HTERT RPE-1 (cell line): ENCODE results near the gene C1QL1.

Source experiments
- in situ Hi-C: fragments of 300-500 bp; cut with MboI; formaldehyde crosslinking; loops from 4 replicates; pipeline ENCODE4 v1.14.3; 2020; ENCODE audit warnings: low sequenced_read_pairs

C1QL1 gene

DNA sequence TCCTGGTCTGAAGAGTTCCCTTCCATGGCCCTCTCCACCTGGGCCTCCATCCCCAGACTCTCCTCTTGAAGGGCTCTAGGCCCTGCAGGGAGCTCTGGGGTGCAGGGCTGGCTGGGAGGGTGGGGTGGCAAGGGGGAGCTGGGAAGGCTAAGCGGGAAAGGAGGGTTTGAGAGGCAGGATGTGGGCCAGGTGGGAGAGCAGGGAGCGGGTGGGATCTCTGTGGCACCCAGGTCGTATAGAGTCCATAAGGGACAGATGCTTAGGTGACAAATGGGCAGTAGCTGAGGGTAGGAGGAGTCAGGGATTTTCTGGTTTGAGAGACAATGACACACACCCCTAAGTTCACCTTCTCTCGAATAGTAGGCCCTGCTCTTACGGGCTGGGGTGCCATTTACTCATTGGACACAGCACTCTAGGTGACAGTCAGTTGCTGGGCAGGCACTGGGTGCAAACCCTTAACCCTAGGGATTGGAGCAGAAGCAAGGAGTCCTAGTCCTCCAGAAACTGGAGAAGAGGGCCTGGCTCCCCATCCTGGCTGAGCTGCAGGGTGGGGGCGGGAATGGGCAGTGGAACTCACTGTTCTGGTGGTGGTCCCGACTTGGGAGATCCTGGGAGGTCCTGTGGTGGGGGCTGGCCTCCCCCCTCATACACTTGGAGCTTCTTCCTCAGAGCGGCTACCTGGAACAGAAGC, 35.9 kb downstream of the C1QL1 start:
- in situ Hi-C loops, result no loop called here

DNA sequence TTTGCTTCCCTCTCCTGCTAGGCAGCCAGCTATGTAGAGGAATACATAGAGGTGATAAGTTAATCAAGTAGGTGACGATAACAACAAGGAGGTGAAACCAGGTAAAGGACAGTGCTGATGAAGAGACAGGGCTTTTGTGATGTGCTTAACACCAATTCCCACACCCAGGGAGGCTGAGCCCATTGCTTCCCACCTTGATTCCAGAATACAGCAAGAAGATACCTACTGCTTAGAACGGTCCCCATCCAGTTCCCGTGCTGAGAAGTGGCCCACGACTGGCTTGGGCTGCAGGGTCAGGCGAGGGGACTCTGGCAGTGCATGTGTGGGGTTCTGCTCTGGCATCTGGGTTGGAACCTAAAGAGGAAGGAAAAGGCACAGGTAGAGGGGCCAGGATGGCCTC, 36.7 kb downstream of the C1QL1 start:
- in situ Hi-C loops, result no loop called here

DNA sequence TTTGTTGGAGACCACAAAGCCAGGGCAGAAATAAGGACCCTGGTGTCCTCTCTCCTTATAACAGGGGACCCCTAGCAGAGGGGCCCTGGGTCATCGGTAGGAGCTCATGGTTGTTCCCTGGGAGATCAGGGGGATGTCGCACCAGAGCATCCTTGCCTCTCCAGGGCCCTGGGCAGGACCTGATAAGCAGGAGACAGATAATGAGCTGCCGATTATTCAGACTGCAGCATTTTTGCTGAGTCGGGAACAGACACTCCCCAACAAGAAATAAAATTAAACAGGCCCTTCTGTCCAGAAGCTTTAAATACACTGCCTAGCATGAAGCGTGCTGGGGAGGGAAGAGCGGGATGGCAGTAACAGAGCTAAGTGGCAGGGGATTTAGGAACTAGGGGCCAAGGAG, 37.4 kb downstream of the C1QL1 start:
- in situ Hi-C loops, result no loop called here

DNA sequence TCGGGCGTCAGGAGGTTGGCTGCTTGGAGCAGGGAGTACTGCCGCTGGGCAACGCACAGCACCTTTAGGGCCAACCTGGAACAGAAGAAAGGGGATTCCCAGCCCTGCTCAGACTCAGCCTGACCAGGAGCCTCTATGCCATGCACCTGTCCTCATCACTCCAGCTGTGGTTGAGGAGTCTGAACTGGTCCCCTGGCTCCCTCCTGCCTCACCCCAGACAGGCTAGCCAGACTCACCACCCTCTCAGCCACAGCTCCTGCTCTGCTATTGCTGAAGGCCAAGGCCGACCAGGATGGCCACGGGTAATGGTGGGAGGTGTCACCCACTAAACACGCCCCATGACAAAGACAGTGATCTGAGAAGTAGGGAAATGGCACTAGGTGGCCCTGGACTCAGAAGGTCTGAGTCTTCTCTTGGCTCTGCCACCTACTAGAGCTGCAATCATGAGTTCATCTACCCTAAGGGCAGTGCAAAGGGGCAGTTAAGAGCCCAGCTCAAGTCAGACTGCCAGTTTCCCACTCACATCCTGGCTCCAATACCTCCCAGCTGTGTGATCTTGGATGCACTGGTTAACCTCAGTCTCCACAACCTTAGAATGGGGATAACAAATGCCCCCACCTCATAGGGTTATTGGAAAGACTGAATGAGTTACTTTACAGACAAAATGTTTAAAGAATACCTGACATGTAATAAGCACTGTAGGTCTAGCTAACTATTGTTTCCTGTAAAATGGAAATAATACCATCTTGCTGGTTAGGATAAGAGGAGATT, 39.0 kb downstream of the C1QL1 start:
- in situ Hi-C loops, result no loop called here

DNA sequence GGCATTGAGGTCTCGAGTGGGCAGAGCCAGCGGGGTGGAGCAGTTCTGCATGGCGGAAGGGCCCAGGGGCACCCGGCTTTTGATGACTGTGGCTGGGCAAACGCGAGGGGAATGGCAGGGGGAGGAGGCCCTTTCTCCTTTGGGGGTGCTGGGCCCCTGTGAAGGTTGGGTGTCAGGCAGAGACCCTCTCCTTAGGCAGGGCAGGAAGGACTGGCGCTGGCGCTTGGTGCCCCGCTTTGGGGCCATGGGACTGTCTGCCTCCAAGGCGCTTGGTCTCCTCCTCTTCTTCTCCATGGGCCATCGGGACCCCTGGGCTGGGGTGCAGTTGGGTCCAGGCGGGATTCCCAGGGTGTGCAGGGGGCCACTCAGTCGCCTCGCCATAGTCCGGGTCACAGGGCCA, 40.0 kb downstream of the C1QL1 start:
- in situ Hi-C loops, result no loop called here

DNA sequence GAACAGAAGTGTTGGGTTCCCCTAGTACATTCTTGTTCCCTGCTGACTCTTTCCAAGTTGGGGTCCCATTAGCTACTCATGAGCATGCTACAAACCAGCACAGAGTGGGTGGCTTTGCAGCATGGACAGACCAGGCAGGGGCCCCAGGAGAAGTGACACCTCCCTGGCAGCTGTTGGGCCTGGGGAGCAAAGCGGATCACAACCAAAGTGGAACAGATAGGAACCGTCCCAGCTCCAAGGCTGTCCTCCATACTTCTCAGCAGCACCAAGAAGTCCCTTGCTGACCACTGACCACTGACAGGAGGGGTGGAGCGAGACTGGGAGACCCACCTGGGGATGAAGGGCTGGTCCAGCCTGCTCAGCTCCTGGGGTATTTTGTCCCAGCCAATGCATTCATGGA, 40.4 kb downstream of the C1QL1 start:
- in situ Hi-C loops, result no loop called here

DNA sequence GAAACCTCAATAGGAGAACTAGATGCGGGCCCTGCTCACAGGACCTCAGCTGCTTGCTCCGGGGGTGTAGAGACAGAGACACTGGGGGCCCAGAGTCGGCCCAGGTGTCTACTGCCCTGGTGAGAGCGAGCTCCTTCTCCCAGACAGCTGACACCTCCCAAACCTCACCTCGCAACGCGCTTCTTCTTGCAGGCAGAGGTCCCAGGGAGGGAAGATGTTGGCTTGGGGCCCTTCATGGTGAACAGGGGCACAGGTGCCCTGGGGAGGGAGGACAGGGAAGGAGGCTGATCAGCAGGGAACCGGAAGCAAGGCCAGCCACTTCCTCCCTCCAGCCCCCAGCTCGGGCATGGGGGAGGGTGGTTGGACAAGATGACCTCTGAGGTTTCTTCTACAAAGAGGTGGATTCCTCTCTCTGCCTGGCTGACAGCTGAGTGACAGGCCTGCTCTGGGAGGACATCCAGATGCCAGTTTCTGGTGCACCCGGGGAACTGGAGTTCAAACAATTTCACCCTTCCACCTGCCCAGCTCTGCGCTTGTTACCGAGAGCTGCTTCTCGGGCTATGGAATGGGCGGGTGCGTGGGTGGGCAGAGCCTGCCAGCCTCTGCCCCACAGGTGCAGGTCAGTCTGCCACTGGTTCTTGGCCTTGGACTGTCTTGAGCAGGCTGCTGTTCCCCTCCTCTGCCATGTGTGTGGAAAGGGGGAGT, 41.1 kb downstream of the C1QL1 start:
- in situ Hi-C loops, result no loop called here

DNA sequence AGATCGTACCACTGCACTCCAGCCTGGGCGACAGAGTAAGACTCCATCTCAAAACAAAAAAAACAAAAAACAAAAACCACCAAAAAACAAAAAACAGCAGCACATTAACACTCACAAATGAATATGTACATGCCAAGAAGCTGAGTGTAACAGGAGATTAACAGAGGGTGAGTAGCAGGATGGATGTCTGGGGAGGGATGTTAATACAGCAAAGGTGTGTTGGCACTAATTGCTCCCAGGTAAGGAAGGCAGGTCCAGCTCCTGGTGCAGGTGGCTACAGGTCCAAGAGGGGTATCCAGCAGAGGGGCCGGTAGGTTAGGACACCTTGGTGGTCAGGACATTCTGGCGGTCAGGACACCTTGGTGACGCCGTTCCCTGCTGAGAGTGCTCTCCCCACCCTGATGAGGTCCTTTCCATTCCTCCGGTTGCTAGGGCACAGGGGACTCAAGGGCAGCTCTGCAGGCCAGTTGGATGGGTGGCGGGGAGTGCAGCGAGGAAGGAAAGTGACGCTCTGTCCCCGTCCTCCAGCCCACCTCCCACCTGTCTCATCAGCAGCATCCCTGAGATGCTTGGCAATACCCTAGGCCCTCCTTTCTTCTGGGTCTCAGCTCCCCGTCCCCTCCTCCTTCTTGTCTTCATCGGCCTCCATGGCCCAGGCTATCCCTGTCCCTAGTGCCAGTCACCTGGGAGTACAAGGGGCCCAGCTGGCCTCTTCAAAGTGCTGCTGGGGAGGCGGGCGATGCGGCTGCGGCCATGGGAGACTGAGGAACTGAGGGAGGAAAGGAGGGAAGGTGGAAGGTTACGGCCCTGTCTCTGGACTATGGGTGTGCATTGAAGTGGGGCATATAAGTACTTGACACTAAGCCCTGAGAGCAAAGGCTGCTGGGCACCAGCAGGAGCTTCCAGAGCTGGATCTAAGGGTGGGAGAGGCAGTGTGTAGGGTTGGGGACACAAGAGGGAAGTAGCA, 42.1 kb downstream of the C1QL1 start:
- in situ Hi-C loops, result no loop called here

DNA sequence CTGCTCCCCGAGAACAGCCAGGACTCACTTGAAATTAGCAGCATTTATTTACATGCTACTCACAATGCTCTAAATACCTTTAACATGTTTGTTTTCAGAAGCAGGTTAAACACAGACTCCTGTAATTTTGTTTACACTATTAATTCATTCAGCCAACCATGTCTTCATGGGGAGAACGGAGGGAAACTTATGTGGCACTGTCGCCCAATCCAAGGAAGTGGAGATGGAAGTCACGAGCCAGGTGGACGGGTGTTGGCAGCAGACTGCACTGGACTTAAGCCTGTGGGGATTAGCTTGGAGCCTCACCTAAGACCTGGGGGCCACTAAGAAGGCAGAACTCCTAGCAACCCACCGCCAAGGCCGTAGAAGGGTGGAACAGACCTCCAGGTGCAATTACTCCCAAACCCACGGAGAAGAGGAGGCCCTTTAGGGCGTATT, 44.0 kb downstream of the C1QL1 start:
- in situ Hi-C loops, result no loop called here

DNA sequence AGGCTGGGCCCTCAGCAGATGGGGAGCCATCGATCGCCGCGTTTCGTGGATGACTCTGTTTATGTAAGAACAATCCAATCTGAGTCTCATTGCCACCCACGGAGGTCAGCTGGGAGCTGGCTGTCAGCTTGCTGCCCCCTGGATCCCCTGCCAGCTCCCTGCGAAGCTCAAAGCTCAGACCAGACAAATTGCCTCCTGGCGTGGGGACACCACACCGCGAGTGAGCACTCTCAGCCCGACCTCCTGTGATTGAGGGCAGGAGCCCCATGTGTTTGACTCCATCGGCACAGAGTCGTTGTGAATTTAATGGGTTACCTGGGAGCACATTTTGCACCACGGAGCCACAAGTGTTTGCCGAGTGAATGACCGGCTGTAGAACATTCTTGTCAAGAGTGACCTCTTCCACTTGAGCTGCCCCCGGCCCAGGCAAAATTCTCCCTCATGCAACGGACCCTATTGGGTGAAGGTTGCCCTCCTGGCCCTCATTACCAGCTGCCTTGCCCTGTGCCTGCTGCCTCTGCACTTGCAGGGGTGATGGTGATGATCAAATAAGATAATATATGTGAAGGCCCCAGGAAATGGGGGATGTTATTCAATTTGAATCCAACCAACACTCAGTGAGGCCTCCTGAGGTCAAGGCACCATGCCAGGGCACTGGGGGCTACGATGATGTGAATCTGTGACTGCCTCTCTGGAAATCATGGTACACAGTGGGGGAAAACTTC, 45.2 kb downstream of the C1QL1 start:
- in situ Hi-C loops, result no loop called here

DNA sequence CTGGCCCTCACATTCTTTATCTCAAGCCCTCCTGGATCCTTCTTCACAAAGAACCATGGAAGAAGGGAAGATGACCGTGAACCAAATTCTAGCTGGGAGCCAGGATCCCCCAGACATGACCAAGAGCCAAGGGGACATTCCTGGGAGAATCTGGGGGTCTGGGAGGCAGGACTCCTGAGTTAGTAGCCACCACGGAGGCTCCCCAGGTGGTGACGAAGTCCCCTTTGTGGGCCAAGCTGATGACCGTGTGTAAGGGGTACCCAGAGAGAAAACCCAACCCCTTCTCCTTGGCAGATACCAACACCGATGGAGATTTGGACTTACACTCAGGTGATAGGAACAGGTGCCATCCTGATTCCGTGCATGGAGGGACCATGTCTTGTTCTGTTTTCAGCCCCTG, 46.0 kb downstream of the C1QL1 start:
- in situ Hi-C loops, result no loop called here

DNA sequence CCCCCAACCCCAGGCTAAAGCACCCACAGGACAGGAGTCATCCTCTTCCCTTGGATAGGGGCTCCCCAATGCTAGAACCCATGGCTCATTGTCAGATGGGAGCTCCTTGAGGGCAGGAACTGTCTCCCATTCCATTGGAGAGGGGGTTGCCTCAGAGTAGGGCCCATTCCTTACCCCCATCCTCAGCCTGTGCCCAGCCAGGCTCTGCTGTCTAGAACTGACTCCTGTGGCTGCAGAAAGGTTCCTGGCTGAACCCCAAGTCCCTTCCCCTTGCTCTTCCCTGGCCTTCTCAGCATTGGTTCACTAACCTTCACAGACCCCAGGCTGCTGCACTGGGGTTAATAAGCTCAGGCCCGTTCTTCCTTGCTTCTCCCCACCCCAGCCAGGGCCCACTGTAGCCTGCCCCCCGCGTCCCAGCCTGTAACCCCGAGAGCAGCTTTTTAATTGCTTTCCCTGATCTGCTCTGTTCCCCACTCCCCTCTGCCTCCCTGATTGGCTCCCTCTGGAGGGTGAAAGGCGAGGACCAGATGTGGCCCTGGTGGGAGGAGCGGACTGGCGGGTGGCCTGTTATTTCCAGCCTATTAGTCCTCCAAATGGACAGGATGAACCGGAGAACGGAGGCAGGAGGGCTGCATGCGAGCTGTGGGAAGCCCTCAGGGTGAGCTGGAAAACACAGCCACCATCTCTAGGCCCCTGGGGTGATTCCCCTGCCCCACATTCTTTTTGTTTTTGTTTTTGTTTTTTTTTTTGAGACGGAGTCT, 46.8 kb downstream of the C1QL1 start:
- in situ Hi-C loops, result no loop called here

DNA sequence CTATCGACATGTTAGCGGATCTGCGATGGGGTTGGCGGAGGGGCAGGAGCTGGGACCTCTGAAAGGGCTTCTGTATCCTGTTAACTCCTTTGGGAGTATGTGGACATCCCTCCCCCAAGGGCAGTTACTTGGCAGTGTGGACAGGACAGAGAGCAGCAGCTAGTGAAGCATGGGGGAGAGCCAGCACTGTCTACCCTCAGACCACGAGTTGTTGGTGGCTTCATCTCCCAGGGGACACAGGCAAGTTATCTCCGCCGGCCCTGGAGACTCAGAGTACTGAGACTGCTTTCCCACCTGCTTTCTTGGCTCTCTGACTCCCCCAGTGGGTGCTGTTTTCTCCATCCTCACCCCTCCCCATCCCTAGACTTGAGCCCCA, 47.5 kb downstream of the C1QL1 start:
- in situ Hi-C loops, result no loop called here

DNA sequence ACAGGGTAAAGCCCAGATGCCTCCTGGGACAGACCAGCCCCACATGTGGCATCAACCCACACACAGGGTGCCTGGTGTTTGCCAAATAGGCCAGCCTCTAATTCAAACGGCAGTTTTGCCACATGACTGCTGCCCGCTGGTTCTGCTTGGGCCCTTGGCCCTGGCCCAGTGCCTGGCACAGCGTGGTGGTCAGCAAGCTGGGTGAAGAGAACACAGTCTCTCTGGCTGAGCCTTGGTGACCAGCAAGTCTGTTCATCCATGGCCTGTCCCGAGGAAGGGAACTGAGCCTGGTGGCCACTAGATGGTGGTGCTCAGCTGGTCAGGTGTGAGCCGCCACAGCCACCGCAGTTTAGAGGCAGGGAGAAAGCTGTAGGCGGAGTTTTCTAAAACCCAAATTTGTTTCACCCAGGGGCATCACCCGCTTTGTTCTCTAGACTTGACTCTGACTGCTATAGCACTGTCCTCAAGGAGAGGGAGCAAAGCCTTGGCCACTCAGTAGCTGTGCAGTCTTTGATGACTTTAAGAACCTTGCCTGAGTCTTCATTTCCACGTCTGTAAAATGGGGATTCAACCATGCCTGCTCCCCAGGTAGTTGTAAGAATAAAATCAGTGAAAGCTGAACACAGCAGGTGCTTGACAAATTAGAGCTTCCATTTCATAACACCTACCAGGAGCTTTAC, 48.1 kb downstream of the C1QL1 start:
- in situ Hi-C loops, result no loop called here

DNA sequence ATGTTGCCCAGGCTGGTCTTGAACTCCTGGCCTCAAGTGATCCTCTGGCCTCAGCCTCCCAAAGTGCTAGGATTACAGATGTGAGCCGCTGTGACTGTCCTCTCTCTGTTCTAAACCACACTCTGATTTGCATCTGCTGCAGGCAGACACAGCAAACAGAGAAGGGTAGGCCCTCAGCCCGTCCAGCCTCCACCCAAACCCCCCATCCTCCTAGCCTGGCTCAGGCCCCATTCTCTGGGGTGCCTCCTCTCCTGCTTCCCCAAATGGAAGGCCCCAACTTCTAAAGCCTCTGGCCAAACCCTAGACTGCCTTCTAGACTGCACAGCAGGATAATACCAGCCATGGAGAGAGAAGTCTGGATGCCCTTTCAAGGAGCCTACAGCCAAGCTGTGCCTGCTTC, 48.7 kb downstream of the C1QL1 start:
- in situ Hi-C loops, result no loop called here

DNA sequence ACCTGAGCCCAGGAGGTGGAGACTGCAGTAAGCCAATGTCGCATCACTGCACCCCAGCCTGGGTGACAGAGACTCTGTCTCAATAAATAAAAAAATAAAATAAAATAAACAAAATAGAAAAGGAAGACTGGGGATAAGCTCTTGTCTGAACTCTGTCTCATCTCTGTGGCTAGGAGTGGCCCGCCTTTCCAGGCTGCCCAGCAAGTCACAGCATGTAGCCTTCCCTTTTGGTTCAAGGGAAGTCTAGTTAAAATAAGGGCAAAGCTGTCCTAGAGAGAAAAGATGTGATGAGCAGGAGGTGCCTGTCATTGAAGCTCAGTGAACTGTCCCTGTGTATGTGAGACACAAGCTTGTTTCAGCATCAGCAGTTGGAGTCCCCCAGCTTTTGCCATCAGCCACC, 50.1 kb downstream of the C1QL1 start:
- in situ Hi-C loops, result no loop called here

DNA sequence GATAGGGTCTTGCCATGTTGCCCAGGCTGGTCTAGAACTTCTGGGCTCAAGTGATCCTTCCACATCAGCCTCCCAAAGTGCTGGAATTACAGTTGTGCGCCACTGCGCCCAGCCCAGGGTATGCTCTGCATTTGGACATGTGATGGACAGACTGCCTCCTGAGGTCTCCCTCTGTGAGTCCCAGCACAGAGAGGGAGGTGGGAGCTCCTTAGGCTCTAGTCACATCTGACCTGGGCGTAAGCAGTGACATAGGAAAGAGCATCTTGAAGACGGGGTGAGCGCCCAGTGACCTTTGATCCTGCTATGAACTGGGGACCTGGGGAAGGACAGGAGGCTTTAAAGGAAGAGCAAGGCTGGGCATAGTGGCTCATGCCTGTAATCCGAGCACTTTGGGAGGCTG, 50.6 kb downstream of the C1QL1 start:
- in situ Hi-C loops, result no loop called here

DNA sequence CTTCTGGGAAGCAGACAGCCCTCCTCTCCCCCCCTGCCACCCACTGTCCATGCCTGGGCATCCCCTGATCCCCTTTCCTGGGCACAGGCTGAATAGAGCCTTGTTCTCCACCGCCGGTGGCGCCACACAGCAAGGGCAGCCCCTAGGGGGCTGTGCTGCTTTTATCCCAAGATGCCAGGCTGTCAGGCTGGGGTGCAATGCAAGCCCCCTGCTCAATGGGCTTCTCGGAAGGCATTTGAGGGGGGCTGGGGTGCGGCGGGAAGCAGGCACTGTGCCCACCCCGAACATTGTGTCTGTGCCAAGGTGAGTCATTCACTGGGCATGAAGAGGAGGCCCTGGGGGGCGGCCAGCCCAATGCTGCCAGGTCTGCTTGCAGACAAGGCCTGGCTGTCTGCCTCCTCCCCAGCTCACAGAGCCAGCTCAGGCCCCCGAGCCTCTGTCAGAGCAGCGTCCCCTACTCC, 51.3 kb downstream of the C1QL1 start:
- in situ Hi-C loops, result no loop called here
